NCI-H2107 (cell line): ENCODE measurements around the gene EGR4.

ENCODE experiments used
- DNase-seq: peaks from one replicate; lab custom pipeline; 2025; lab: John Stamatoyannopoulos, UW

The EGR4 gene

DNA sequence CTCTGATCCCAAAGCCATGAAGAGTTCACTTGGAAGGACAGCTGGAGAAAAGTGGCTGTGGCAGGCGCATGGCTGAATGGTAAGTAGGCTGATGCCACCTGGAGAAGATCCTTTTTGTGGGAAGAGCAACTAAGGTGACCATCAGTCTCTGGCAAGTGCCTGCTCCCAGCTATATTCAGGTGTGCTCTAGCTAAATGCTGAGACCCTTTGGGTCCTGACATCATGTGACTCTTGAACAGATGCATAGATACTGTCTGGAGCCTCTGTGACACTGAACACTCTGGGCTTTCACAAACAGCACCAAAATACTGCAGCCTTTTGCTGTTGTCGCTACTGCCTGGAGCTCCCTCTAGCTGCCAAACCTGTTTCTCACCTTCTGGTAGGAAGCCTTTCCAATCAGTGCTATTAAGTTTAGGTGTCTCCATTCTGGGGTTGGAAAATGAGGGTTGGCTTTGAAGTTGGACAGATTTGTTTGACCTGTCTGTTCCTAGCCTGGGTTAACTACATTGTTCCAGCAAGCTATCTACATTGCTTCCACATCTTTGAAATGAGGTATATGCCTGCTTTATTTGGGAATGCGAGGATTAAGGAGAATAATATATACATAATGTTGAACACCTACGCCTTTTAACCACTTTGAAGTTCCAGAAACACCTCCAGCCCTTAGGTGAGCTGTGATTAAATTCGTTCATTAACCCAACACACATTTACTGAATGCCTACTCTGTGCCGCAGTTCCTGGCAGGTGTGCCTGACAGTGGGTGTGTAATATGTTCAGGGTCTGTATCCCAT lies 3.1 kb downstream of the EGR4 start:
- DNase-seq, result no peak

DNA sequence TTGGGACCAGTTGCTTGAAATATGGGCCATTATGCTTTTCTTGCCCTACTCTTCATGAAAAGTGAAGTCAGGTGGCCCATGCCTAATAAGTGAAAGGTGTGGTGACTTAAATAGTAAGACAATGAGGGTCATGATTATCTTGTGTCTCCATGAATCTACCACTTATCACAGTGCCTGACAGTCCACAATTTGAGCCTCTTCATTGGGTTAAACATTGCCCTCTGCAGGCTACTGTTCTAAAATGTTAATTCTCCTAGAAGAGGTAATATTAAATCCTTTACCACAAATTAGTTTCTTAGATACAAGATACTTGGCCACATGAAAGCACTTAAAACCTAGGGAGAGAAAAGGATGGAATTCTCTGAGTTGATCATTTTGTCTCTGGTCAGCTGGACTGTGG lies 4.0 kb downstream of the EGR4 start:
- DNase-seq, result no peak

DNA sequence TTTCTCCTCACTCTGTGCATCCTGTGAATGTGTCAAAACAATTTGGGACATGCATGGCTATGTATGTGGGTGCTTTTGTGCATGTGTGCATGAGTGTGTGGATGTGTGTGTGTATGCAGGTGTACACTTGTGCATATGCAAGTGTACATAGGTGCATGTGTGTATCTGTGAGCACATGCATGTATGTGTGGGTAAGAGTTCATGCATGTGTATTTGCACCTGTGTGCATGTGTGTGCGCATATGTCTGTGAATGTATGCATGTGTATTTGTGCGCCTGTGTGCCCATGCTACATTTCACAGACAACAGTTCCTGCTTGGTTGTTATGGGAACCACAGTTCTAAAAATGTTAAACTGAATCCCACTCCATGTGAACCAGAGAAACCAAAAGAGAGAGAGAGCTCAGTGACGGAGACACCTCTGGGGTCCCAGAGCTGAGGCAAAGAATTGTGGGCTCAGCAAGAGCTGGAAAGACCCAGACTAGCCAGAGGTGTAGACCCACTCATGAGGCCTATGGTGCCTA lies 7.2 kb downstream of the EGR4 start:
- DNase-seq, result no peak

DNA sequence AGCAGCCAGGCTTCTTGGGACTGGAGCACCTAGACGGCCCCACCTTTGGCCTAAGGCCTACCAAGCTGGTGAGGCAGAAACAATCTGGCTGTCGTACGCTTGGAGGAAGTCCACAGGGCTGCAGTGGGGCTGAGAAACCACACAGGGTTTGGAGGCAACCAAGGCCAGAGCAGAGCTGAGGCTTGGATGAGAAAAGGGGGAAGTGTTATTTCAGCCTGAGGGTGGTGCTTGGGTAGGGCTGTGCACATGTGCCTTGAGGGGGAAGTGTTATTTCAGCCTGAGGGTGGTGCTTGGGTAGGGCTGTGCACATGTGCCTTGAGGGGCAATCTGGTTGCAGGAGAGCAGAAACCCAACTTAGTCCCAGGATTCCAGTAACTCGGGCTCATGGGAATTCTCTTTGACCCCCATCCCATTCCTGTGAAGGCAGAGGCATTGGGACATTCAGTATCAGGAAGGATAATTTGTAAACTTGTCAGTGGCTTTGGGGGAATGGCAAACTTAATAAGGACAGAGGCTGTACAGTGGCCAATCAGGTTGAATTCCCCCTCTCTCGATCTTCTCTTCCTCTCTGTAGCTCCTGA lies 8.1 kb downstream of the EGR4 start:
- DNase-seq, result no peak

DNA sequence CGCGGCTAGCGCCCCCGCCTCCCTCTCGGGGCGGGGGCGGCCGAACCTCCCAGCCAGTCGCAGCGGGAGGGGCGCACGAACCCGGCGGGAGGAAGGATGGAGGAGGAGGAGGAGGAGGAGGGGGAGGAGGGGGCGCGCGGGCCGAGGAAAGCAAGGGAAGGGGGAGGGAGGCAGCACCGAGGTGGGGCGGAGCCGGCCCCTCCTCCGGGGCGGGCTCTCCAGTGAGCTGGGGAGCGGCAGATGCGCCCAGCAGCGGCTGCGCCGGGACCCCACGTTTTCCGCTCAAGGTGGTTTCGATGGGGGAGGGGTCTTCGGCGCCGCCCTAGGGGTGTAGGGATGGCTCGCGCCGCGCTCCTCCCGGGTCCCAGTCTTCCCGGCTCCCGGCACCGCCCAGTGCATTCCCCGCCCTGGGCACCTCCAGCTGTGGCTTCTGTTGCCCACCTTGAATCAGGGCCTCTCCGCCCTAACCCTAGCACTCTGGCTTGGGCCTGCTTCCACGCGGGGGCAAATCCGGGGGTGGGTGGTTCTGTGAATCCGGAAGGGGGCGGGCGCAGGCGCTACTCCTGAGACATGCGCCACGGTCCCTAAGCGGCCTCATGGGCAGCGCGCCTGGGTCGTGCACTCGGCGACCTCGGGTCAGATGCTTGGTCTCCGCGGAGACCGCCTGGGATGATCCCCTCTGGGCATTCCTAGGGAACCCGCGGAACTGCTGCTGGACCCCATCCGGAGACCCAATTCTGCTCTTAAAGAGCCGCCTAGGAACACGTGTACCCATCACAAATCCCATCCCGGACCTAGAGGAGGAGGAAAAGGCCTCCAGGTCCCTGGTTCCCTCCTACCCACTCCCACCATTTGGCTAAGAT lies 8.8 kb downstream of the EGR4 start, which contains the start of gene FBXO41:
Gene FBXO41 (minus strand): TSS at position 183 of the 863 bp plus-strand sequence. CDS start 14,848 bp downstream, outside the sequence.
- DNase-seq, result no peak

DNA sequence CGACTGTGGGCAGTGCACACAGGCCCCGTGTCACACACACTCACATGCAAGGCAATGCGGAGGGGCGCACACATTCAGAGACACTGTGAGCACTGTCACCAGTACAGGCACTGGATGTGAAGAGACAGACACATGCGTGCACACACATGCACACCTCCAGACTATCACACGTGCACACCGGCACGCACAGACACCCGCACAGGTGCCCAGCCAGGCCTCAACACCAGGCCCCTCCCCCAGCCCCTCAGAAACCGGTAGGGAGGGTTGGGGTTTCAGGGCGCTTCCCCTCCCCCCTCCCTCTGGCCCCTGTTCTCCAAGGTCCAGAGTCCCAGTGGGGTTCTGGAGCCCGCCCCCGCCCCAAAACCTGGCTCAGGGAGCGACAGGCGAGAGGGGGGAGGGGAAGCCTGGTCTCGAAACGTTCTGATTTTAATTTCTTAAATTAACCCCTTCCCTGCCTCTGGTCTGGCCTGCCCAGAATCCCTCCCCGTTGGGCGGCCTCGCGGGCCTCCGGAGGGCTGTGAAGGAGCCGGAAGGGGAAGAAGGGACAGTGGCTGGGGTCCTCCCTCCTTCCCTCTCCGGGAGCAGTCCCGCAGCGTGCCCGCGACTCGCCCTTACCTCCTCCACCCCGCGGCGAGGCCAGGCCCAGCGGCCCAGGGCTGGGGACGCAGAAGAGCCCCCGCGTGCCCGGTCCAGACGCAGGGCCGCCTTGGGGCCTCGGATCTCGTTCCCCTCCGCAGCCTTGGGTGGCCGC lies 9.6 kb downstream of the EGR4 start:
- no peak for DNase-seq

DNA sequence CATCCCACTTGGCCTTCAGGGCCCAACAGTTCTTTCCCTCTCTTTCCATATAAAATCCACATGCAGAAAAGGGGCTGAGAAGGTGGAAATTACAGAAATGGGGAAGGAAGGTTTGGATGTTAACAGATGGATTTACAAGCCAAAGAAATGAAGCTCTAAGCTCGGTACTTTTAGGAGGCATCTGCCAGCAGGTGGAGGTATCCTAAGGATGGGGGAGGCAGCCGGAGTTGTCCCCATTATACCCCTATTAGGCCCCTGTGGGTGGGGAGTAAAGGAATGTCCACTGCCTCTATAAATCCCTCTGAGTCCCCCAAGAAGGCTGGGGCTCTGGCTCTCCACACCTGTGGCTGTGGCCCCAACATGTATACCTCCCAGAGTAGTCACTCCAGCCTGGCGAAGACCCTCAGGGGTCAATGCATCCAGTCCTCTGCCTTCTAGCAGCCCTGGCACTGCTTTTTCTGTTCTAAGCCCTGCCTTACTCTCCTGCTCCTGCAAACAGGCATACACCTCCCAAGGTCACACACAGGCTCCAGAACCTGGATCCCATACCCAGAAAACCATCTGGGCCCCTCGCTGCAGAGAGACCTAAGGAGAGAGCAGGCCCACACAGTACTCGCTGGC lies 10.3 kb downstream of the EGR4 start:
- no peak for DNase-seq

DNA sequence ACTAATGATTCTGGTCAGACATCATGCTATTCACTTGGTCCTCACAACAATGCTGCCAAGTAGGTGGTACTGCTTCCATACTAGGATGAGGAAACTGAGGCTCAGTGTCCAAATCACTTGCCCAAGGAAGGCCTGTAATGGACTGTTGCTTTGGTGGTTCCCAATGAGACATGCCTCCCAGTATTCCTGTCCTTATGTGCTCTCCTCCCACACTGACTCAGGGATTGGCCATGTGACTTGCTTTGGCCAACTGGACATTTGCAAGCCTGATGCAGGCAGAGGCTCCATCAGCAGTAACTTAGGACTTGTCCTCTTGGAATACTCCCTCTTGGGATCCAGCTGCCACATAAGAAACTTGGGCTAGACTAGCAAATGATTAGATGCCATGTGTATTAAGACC lies 12.1 kb downstream of the EGR4 start:
- DNase-seq, result no peak

DNA sequence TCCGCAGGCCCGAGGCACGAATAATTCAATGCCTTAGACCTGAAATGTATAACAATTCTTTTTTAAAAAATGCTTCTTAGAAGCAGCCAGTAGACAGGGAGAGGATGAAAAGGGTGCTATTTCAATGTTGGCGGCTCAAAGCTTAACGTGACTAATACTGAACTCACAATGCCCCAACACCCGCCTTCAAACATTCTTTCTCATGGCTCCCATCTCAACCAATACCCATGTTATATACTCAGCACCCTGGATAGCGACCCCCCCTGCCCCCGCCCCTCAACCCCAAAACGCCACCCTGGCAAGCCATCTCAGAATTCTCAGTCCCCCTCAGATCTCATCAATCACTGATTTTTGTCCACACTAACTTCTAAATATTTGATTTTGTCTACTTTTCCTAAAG lies 13.5 kb downstream of the EGR4 start:
- no peak for DNase-seq

DNA sequence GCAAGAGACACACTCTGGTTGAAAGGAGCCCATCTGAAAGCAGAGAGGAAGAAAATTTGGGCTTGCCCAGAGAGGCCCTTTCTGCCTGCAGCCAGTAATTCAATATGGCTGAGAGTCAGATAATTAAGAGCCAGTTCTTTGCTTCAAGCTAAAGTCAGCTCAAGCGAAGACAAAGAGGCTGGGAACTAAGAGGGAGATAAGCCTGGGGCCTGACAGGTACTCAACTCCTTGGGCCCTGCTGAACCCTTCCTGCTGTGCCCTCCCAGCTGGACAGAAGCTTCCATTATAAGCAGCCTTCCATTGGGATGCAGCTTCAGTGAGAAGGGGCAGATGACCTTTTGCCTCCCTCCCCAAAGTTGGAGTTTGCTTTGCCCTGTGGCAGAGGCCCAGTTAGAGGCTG lies 21.1 kb downstream of the EGR4 start:
- no peak for DNase-seq

DNA sequence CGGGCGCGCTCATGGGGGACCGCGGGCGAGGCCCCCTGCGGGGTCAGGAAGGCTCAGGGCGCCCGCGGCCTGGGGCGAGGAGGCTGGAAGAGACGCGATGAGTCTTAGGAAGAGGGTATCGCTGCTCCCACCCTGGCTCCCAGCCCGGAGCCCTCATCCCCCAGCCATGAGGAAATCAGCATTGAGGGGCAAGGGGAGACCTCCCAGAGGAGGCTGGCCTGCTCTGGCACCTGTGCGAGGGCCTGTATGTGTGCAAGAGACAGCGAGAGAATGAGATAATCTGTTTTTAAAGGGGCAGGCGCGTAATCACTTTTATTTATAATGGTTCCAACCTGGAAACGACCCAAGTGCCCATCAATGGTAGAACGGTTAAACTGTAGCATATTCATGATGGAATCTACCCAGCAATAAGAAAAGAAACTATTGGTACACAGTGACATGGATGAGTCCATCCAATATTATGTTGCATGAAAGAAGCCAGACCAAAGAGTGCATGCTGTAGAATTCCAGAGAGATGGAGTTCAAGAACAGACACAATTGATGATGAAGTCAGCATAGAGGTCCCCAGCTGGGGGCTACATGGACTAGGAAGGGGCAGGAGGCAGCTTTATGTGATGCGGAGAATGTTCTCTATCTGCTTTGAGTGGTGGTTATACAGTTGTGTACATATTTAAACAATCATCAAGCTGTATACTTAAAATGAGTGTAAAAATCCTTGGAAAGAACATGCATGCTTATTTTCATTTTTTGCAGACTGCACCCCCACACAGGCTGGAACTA lies 23.5 kb downstream of the EGR4 start:
- DNase-seq, result no peak

DNA sequence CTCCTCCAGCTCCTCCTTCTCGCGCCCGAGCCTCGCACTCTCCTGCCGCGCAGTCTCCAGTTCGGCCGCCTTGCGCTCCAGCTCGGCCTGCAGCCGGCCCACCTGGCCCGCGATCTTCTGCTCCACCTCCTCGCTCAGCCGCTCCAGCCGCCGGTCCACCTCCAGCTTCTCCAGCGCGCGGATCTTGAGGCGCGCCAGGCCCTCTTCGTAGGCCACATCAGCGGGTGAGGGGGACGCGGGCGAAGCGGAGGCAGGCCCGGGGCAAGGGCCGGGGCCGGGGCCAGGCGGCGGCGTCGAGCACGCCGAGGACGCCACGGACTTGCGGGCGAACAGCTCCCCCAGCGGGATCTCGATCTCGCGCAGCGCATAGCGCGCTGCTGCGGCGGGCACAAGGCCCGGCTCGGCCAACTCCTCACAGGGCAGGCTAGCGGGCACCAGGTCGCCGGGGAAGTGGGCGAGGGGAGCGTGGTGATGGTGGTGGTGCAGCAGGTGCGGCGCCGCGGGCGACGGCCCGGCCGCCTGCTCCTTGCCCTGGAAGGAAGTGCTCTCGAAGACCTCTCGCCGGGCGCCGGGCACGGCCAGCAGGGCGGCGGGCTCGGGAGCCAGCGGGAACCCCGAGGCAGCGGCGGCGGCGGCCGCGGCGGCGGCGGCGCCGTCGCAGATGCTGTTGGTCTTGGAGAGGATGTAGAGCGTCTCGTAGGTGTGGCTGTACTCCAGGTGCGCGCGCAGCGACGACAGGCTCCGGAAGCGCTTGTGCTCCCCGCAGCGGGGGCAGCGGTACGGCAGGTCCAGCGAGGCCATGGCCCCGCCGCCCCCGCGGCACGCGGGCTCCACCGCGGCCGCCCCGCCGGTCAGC lies 24.3 kb downstream of the EGR4 start:
- DNase-seq, result peak; percentile 46

DNA sequence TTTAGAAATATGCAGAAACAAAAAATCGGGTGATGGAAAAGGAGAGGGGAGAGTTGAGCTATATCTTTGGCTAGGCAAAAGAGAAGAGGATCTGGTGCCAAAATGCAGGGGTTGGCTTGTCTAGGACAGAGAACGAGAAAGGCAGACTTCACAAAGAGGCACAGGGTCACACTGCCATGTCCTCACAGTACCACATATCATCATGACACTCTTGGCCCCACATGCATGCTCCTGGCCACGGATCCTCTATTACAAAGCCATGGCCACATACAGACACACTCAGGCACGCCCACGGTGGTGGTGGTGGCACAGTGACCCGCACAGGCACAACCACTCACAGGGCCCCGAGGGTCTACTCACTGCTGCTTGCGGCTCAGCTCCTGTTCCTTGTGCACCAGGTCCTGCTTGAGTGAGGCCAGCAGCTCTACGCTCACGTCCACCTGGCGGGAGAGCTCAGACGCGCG lies 24.9 kb downstream of the EGR4 start:
- DNase-seq, result no peak

DNA sequence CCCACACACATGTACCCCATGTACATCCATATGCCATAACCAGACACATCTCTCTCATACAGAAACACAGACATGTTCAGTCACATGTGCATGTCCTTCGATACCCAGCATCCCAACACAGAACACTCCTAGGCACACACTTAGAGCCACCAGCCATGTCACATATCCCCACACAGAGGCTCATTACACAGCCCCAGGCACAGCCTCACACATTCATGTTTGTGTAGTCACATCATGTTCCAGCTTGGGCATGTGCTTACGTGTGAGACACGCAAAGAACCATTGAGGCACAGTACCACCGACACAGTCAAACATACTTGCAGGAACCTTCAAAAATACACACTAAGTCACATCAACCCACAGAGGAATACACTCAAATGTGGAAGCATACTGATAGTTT lies 26.3 kb downstream of the EGR4 start:
- DNase-seq, result no peak

DNA sequence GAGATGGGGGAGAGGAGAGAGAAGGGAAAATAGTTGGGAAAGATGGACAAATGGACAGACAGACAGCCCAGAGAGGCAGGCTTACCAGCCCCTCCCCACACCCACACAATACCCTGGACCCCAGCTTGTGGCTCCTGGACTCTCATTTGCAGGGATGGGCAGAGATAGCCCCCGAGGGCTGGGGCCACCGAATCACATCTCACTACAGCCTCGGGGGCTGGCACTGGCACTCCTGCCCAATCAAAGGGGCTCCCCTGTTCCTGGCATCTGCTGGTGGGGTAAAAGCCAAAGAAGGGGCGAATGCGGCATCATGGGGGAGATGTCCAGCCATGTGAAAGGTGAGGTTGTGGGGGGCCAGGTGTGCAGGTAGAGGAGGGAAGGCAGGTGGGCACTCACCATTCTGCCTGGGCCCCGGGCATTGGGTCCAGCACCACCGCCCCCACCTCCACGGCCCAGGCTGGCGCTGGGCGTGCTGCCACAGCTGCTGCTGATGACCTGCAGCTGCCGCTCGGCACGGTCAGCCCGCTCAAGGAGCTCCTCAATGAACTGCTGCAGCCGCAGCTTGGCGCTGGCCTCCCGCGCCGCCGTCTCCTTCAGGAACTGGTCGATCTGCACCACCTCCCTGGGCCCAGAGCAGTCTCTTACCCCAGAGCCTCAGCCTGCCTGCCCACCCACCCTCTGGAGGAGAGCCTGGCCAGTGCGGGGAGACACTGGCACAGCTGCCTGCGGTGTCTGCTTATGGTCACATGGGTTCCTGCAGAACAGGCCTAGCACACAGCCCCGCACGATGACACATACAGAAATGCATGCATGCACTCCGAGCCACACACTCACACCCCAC lies 27.1 kb downstream of the EGR4 start:
- no peak for DNase-seq

DNA sequence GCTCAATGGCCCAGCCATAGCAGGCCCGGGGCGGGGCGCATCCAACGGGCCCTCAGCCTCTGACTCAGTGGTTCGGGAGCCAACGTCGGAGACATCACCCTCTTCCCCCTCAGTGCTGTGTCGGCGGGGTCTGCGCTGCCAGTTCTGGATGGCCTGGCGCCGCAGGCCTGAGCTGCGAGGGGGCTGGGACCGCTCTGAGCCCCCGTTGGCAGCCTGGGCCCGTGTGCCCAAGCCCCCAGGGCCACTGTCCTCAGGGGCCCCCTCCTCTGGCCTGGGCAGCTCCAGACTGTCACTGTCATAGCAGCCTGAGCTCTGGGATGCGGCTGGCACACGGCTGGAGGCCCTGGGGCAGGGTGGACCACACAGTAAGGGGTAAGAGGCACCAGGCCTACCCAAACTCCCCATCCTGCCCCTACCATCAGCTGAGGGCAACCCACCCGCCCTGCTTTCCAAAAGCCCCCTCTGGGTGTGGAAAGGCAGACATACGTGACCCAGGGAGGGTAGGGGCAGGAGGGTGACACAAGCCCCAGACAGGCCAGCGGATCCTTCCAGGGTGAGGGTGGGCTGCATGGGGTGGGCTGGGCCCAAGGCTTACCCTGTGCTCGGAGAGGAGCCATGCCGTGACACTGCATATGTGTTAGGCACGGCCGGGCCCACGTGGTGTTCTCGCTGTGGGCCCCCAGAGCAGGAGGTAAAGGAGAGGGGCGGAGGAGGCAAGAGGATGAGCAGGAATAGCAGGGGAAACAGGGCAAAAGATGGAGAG lies 27.9 kb downstream of the EGR4 start:
- DNase-seq, result no peak

DNA sequence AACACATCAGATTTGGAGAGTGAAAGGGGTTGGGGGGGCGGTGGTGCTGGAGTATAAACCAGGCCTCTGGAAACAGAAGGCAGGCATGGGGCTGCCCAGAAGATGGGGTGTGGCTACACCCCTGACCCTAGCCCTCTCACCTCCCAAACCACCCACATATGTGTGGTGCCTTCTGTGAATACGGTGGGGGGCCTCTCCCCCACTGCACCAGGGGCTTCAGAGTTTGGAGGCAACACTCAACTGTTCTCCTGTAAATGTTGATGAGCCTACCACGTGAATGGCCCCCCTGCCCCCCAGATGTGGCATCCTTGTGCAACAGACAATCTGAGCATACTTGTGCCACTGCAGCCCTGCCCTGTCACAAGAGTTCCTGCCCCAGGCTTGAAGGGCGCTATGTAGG lies 28.6 kb downstream of the EGR4 start:
- no peak for DNase-seq

DNA sequence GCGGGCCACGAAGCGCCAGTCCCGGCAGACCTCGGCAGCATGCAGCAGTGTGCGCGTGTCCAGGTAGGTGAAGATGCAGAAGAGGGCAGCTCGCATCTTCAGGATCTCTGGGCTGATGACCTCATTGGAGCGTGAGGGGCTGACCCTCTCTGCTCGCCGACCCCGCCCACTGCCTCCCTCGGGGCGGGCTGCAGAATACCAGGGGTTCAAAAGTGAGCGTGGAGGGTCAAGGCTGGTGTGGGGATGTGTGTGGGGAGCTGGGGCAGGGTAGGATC lies 29.1 kb downstream of the EGR4 start:
- no peak for DNase-seq
